Measurements from ENCODE around the gene BEND3.
"Not testable (repeated sequence)": the region's sequence is repeated elsewhere in the genome, so short reads cannot be mapped to it uniquely, and the experiment has no call there.

BEND3 gene

GRCh38 chr6:107026965-107027364, 88.3 kb downstream of the BEND3 start:
- DNase-seq, result no peak

- no peak for DNase-seq
These were observed 93.7 kb downstream of the BEND3 start for GRCh38 chr6:107021446-107022185.

GRCh38 chr6:107020239-107020638, 95.1 kb downstream of the BEND3 start:
- DNase-seq, result no peak

GRCh38 chr6:107019628-107020027, 95.7 kb downstream of the BEND3 start:
- not testable (repeated sequence) for DNase-seq

- DNase-seq, result no peak
These were observed 96.3 kb downstream of the BEND3 start for GRCh38 chr6:107019047-107019446.
